ENCODE measurements around the gene IFNLR1.
A peak's percentile ranks its signal among the peaks of the same experiment; 100 is the strongest.

IFNLR1 gene

DNA sequence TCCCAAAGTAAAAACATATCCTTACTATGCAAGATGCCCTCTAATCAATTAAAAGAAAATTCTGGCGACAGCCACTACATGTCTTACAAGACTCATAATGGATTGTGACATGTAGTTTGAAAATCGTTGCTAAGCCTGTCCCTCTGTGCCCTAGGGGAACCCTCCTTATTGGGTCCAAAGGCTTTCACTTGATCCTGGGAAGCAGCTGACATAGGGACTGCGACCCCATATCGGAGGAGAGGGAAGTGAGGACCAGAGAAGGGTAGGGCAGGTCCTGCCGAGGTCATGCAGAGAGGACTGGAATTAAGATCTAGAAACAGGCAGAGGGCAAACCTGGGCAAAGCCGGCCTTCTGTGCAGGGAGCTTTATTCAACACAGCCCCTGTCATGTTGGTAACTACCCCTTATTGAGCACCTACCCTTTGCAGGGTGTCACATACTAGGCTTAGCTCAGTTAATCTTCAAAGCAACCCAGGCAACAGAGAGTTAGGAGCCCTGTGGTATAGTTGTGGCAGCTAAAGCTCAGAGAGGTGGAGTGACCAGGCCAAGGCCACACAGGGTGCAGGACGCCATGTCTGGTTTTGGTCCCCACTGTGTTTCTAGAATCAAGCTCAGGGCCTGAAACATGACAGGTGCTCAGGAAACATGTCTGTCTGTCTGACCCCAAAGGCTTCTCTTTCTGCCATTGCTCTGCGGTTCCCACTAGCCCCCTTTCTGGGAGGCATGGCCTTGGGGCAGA lies 18.4 kb upstream of the IFNLR1 start:
- no peak for DNase-seq (ENCODE audit: low read depth)

DNA sequence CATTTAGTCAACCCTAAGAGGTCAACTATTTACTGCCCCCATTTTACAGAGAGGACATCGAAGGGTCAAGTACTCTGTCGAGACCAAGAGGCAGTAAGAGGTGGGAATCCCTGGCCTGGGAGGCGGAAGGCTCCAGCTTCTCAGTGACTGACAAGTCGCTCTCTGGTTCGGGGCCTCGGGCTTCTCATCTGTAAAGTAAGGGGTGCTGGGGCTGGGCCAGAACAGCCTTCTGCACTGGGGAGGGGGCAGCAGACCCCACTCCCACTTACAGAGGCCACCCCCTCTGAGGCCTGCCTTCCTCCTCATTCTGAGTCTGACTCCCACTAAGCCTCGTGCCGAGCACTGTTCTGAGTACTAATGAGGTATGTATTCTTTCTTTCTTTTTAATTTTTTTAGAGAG lies 17.0 kb upstream of the IFNLR1 start:
- no peak for DNase-seq (ENCODE audit: low read depth)

DNA sequence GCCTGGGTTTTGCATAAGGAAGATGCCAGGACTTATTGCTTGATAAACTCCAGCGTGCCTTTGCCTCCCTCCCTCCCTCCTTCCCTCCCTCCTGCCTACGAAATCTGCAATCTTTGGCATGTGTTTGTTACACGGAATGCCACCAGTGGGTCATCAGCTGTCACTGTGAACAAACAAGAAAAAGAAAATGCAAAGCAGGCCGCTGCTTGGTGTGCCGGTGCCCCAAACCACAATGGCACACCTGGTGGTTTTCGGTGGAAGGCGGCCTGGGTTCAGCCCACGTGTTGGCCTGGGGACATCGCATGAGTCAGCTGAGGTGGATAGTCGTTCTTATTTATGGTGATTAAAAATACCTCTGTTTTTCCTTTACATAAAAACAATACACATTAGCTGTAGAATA lies 16.3 kb upstream of the IFNLR1 start:
- peak; percentile 13 for DNase-seq (ENCODE audit: low read depth)

DNA sequence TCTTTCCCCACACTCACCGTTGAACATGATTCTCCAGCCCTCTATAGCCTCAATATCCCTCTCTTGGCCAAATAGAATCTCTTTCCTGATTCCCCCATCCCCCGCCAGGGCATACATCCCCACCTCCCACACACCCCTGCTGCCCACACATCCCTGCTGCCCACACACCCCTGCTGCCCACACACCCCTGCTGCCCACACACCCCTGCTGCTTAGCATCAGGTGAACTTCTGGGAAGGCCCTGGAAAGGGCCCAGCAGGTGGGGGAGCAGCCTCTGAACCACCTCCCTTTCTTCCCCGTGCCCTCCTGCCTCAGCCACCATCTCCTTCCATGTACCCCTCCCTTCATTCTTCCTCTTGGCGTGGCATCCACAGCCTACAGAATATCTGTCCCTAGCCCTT lies 15.9 kb upstream of the IFNLR1 start:
- no peak for DNase-seq (ENCODE audit: low read depth)

DNA sequence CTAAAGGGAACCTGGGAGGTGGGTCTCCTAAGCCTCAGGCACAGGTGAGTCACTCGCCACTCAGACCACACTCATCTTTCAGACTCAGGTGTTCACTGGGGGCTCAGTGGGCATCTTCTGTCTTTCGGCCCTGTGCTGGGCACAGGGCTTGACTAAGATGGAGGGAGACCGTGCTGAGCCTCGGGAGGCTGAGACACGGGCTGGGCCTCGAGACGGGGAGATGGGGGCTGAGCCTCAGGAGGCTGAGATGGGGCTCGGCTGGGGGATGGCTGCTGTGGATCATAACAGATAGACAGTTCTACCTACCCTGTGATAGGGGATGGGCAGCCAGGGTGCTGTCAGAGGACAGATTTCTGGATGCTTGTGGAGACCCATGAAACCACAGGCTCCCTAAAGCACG lies 15.5 kb upstream of the IFNLR1 start:
- no peak for DNase-seq (ENCODE audit: low read depth)

DNA sequence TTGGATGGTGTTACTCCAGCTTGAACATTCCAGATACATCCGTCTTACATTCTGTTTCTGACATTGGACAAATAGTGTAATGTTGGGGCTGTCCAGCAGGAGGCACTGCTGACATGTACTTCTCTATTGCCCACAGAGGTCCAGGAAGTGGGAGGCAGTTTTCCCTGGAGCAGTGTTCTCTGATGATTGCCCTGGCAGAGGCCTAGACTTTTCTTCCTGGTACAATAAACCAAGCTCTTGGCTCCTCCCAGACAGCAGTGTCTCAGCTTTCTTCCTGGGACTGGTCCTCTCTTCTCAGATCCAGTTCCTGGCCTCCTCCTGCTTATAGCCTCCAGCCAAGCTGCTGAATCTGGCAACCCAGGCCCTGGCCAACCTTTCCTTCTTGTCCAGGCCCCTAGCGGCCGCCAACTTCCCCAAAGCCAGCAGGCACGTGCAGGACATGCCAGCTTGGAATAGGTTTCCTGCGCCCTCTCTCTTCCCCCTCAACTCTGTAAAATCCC lies 14.9 kb upstream of the IFNLR1 start:
- DNase-seq (ENCODE audit: low read depth), result peak; percentile 32

DNA sequence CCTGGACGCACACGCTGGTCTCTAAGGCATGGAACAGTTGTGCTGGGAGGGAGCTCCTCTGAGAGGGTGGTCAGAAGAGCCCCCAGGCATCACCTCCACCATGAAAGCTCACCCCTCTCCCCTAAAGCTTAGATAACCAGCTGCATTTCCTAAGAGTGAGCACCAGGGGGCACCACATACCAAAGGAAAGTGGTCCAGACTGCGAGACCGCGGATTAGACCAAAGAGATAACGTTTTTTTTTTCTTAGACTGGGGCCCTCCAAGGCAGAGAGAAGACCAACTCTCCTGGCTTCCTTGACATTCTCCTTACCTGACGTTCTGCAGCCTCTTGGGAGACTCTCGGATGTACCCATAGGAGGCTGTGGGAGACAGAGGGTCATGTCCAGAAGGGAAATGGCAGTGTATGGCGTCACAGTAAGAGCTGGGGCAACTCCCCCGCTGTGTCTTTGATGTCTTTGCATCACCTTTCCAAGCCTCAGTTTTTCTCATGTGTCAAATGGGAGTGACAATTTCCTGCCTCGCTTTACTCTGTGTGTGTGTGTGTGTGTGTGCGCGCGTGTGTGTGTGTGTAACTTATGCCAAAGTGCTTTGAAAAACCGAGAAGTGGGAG lies 12.3 kb upstream of the IFNLR1 start:
- peak; percentile 64 for DNase-seq (ENCODE audit: low read depth)

DNA sequence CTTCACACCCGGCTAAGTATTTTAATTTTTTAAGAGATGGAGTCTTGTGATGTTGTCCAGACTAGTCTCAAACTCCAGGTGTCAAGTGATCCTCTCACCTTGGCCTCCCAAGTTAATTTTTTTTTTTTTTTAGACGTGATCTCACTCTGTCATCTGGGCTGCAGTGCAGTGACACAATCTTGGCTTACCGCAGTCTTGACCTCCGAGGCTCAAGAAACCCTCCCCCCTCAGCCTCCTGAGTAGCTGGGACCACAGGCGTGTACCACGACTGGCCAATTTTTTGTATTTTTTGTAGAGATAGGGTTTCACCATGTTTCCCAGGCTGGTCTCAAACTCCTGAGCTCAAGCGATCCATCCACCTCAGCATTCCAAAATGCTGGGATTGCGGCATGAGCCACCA lies 11.7 kb upstream of the IFNLR1 start:
- DNase-seq (ENCODE audit: low read depth), result no peak

DNA sequence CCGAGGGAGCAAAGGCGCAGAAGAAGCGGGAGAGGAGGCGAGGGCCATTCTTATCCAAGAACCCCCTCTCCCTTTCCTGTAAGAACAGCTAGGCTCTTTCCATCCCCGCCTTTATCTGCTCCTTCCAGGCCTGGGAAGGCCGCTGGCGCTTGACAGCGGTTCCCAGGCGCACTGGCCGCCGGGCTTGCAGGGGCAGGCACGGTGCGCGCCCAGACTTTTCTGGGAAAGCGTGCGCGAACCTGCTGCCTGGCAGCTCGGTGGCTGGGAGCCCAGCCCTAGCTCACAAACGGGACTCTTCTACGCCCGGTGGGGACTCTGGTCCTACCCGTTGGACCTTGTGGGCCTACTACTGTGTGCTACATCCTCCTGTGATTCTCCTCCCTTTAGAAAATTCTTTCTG lies 8.8 kb upstream of the IFNLR1 start:
- no peak for DNase-seq (ENCODE audit: low read depth)

DNA sequence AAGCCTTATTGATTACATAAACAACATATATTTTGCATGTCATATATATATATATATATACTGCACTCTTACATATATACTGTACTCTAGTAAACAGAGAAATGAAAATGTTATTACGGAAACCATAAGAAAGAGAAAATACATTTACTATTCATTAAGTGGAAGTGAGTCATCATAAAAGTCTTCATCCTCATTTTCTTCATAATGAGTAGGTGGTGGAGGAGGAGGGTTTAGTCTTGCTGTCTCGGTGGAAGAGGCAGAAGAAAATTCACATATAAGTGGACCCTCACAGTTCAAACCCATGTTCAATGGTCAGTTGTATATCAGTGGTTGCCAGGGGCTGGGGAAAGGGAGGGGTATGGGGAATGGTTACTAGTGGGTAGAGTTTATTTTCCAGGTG lies 8.0 kb upstream of the IFNLR1 start:
- no peak for DNase-seq (ENCODE audit: low read depth)

DNA sequence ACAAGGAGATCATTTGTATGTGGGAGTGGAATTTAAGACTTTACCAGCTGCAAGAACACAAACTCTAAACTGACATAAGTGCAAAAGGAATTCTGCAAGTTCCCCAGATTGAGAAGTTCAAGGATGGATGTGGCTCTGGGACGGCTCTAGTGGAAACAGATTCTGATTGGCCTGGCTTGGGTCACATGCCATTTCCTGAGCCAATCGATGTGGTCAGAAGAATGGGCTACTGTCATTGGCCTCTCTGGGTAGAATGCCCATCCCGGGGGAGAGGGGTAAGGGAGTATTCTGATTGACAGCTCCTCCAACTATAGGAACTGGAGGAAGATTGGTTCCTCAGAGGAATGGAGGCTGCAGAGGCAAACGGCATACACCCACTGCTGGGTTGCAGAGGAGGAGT lies 6.0 kb upstream of the IFNLR1 start:
- no peak for DNase-seq (ENCODE audit: low read depth)

DNA sequence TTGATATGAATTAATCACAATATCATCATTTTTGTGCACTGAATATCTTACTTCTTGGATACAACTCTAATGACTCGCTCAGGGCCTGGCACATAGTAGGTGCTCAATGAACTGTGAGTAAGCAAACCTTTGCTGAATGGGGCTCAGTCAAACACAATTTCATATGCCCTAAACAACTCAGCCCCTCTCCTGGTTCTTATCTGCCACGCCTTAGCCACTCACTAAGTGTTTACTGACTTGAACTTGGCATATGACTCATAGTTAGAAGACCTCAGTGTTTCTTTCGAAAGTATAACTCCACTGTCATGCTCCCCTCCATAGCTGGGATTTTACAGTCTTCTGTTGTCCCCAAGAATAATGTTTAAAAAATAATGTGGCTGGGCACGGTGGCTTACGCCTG lies 4.8 kb upstream of the IFNLR1 start:
- DNase-seq (ENCODE audit: low read depth), result peak; percentile 14

DNA sequence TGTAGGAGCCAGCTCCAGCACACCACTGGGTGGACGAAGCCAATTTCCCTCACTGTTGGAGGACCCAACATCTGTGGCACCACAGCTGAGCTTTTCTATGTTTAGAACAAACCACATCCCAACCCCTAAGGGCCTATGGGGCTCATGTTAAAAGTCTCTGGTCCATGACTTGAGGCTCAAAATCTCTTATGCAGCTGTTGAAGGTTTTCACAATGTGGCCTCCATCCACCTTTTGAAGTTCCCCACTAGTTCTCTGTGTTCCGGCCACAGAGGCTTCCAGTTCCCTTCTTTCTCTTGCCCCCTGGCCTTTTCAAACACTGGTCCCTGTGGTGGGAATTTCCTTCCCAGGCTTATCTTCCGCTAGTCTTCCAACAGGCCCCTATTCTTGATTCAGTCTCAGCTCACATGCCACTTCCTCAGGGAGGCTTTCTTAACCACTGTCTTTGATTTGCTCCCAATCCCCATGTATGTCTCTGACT lies 3.9 kb upstream of the IFNLR1 start:
- DNase-seq (ENCODE audit: low read depth), result no peak

DNA sequence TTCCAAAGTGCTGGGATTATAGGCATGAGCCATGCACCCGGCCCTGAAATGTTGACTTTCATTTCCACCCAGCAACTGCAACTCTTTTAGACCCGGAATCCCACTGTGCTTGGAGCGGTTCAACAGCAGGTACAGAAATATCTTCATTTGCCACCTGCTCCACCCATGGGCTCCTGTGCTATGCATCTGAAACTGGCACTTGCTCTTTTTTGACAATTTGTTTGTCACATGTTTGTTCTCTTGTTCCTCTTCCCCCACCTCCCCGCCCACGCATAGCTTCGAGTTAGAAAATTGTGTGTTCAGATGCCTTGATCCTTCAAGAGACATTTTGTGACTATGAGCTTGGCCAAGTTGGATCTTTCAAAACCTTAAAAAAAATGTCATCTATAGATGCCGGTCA lies 2.4 kb upstream of the IFNLR1 start:
- DNase-seq (ENCODE audit: low read depth), result no peak

DNA sequence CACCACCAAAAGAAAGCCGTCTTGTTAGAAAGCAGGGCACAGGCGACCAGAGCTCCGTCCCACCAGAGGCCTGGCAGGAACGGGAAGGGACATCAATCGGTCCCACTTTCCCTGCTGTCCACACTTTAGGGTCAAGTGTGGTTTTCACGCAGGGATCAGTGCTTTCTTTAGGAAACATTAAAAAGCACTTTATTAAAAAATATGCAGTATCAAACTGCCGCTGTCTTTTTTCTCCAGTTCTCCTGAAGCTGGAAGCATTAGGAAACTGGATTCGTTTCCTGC lies 437 bp downstream of the IFNLR1 start:
- no peak for DNase-seq (ENCODE audit: low read depth)

DNA sequence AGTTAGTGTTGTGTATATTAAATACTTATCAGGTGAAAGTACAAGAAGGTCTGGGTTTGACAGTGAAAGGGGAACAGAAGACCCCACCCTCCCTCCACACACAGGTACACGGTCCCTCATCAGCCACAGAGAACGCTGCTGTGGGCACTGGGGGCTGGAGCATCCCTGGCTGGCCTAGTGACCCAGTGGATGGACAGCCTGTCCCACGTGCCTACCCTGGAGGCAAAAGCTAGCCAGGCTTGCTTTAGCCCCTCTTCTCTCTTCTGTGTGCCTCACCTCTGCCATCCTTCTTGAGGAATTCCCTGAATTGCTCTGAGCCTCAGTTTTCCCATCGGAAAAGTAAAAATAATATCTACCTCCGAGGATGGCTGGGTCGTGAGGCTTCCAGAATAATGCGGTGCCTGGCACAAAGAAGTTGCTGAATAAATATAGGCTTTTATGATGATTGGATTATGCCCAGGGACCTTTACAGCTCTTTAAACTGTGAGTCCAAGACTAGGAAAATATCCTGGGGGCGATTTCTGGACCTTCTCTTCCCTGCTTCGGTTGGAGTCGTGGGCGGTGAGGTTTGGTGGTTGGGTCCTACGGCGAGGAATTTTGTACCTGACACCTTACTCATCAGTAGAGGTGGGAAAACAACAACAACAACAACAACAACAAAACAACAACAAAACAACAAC lies 918 bp downstream of the IFNLR1 start:
- DNase-seq (ENCODE audit: low read depth), result no peak

DNA sequence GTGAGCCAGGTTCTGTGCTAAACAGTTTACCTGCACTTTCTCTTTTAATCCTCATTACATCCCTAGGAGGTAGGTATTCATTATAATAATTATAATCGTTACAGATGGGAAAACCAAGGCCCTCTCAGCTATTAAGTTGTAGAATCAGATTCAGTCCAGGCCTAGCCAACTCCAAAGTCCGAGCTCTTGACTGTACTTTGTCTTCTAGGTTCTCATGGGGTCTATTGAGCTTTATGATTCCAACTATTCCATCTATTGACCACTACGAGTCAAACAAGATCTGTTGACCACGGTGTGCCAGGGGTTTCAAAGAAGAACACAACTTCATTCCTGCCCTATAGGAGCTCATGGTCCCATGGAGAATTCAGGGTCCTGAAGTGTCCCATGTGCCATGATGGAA lies 2.0 kb downstream of the IFNLR1 start:
- DNase-seq (ENCODE audit: low read depth), result no peak

DNA sequence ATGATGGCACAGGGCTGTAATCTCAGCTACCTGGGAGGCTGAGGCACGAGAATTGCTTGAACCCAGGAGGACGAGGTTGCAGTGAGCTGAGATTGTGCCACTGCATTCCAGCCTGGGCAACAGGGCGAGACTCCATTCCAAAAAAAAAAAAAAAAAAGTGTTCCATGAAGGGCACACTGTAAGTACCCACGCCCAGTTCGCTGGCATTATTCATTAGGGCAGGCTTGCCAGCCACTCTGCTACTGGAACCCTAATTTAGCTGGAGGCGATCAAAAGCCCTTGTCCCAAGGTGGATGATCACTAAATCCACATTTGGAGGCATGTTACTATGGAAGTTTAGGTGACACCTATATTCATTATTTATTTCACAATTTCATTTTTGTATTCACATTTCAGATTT lies 5.0 kb downstream of the IFNLR1 start:
- no peak for DNase-seq (ENCODE audit: low read depth)

DNA sequence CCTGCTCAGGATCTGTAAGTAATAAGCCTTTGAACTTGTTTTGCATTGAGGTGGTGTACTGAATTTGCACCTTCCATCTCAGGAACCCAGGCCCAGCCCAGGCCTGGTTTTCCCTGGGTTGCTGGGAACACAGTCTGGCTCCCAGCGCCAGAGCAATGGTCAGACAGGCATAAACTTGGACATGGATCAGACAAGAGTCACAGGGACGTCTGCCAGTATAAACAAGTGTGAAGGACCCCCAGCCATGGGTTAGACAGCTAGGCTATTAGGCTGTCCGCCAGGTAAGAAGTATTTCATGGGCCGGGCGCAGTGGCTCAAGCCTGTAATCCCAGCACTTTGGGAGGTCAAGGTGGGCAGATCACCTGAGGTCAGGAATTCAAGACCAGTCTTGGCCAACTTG lies 5.5 kb downstream of the IFNLR1 start:
- DNase-seq (ENCODE audit: low read depth), result no peak

DNA sequence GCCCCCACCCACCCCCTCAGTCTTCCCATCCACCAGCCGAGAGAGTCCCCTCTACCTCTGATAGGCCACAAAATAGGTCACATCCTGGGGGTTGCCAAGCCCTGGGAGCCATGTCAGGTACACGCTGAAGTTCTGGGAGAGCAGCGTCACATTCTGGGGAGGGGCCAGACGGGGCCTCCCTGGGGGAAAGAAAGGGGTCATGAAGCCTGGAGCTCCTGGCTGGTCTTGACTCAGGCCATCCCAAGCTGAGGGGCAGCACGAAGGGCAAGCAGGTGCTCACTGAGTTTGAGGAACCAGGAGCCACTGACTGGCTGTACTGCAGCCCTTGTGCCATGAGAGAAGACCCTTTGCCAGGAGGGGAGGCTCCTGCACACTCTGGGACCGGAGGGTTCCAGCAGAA lies 6.4 kb downstream of the IFNLR1 start:
- no peak for DNase-seq (ENCODE audit: low read depth)

DNA sequence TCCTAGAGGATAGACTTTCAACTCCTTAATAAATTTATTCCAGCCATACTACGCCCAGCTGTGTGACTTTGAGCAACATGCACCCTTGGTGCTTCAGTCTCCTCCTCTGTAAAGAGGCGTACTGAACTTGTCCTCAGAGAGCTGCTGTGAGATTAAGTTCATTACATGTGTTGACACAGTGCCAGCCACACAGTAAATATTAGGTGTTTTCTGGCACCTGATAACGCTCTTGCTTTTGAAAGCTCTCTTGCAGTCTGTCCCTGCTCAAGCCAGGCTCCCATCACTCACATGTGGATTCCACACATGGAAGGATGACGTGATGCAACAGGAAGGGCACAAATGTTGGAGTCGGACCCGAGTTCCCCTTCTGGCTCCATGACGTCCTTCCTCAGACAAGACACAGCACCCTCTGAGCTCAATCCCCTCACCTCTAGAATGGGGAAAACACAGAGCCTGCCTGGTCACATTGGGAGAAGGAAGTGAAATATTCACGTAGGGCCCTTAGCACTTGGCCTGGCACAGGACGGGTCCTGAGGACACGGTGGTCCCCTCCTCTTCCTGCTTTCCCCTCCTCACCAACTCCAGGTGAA lies 7.7 kb downstream of the IFNLR1 start:
- DNase-seq (ENCODE audit: low read depth), result no peak

DNA sequence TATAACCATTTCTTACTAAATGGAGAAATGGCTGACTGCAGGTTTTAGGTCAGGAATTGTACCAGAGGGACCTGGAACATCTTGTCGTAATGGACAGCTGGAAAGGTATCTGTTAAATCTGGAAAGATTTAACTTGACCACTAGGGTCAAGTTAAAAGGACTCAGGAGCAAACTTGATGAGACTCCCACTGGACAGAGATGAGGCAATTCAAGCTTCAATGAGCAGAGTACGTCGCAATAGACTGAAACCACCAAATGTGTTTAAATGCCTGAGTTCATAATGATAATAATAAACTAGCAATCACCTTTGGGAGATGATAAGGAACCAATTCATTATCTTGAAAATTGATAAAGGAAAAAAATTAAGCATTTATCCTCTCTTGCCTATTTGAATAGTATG lies 8.7 kb downstream of the IFNLR1 start:
- no peak for DNase-seq (ENCODE audit: low read depth)

DNA sequence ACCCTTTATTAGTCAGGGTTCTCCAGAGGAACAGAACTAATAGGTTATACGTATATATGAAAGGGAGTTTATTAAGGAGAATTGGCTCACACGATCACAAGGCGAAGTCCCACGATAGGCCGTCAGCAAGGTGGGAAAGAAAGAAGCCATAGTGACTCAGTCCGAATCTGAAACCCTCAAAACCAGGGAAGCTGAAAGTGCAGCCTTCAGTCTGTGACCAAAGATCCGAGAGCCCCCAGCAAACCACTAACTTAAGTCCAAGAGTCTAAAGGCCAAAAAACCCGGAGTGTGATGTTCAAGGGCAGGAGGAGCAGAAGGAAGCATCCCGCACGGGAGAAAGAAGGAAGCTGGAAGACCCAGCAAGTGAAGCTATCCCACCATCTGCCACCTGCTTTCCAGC lies 9.9 kb downstream of the IFNLR1 start:
- DNase-seq (ENCODE audit: low read depth), result no peak

All from activated gamma-delta T cell treated with anti-CD3 and anti-CD28 coated beads, Interleukin-2, amount 50 U/mL, for 16 hours (primary cell).